ENCODE data around the gene PPP1R7. TPM values are rescaled to one million over a fixed set of nuclear protein-coding genes. Genes with fewer than 3 reads are reported as not detected.

PPP1R7 gene
- total RNA-seq, 1 experiment from 2014 or later: 49.1 TPM

GRCh38 chr2:241198381-241199279 is 48.4 kb downstream of the PPP1R7 start:
- TF ChIP-seq ATF1 (CRISPR knock-in tag; IDR thresholded peaks at IDR 0.05): no peak
- TF ChIP-seq E2F1 (CRISPR knock-in tag; IDR thresholded peaks at IDR 0.05): no peak
- no peak for TF ChIP-seq HMGA2 (CRISPR knock-in tag; IDR thresholded peaks at IDR 0.05)
- no peak for TF ChIP-seq JAZF1 (CRISPR knock-in tag; IDR thresholded peaks at IDR 0.05)
- no peak for TF ChIP-seq NR1H2 (CRISPR knock-in tag; IDR thresholded peaks at IDR 0.05)
- TF ChIP-seq PRRX2 (CRISPR knock-in tag; IDR thresholded peaks at IDR 0.05): no peak
- TF ChIP-seq PREB (CRISPR knock-in tag; IDR thresholded peaks at IDR 0.05; ENCODE audit: borderline replicate concordance): no peak
- no peak for TF ChIP-seq OVOL2 (CRISPR knock-in tag; IDR thresholded peaks at IDR 0.05; ENCODE audit: borderline replicate concordance)
- TF ChIP-seq TEAD4 (CRISPR knock-in tag; IDR thresholded peaks at IDR 0.05): no peak
- TF ChIP-seq TP53 (CRISPR knock-in tag; IDR thresholded peaks at IDR 0.05): no peak
- TF ChIP-seq JUN (CRISPR knock-in tag; IDR thresholded peaks at IDR 0.05): no peak
- TF ChIP-seq CBFB (CRISPR knock-in tag; IDR thresholded peaks at IDR 0.05; ENCODE audit: low read depth): no peak
- TF ChIP-seq TEAD1 (CRISPR knock-in tag; IDR thresholded peaks at IDR 0.05): no peak
- TF ChIP-seq AFF4 (CRISPR knock-in tag; IDR thresholded peaks at IDR 0.05; ENCODE audit: borderline replicate concordance): no peak
- Mint-ChIP-seq H3K36me3 (no peaks in the 10 kb centered on the region), H3K4me1 (0 out of 2 replicates have a peak, but pooled peaks cover 3% of the 10 kb centered on the region), H3K27ac (no peak overlapping the region), H3K27me3 (ENCODE audit: low read depth) (no peaks in the 10 kb centered on the region), H3K4me3 (no peak overlapping the region), H3K9me3 (no peaks in the 10 kb centered on the region)
- DNase-seq (ENCODE audit: low spot score) (no peak), ATAC-seq (no peak)
- ChIA-PET CTCF (interaction anchor here (1.5 kb wide), 1 partner anchor 9 kb away, joined by 3 read pairs; no protein-coding TSS in a partner anchor), POLR2A (no interaction called here)

- no peak overlapping the region for H3K4me3 Mint-ChIP-seq
- POLR2A ChIA-PET: no interaction called here
- H3K4me1 Mint-ChIP-seq: 0 out of 2 replicates have a peak, but pooled peaks cover 3% of the 10 kb centered on the region
- CTCF ChIA-PET: interaction anchor here (1.5 kb wide), 1 partner anchor 10 kb away, joined by 3 read pairs; no protein-coding TSS in a partner anchor
- no peaks in the 10 kb centered on the region for H3K9me3 Mint-ChIP-seq
- no peaks in the 10 kb centered on the region for H3K36me3 Mint-ChIP-seq
- DNase-seq (ENCODE audit: low spot score): no peak
- no peak overlapping the region for H3K27ac Mint-ChIP-seq
- ATAC-seq: no peak
- no peaks in the 10 kb centered on the region for H3K27me3 Mint-ChIP-seq (ENCODE audit: low read depth)
- TF ChIP-seq MAX (CRISPR knock-in tag; IDR thresholded peaks at IDR 0.05) (no peak), ZNF423 (CRISPR knock-in tag; IDR thresholded peaks at IDR 0.05) (no peak)
Measured at GRCh38 chr2:241199286-241199685, 49.0 kb downstream of the PPP1R7 start.

All from WTC11 (cell line).